GM23338 (cell line): ENCODE measurements around the gene NPPC. TPM values are rescaled to one million over a fixed set of nuclear protein-coding genes. Genes with fewer than 3 reads are reported as not detected.
A peak's percentile ranks its signal among the peaks of the same experiment; 100 is the strongest.

Experiments used
- ATAC-seq: fragments of 200-7000 bp; cut with Tn5 transposase; 3 replicates; pipeline ENCODE4 v1.9.1; 2020
- DNase-seq: peaks from one replicate; pipeline ENCODE4 v3.0.0-alpha.2; 2015; ENCODE audit warnings: low spot score
- H2AFZ ChIP-seq: fragments of 200-600 bp; sonication (generic); 2 replicates; pipeline ENCODE4 v1.8.0; 2016; ENCODE audit warnings: antibody characterized with exemption, mild to moderate bottlenecking, moderate library complexity
- H3F3A ChIP-seq: fragments of 200-600 bp; sonication (generic); replicated peaks from 2 replicates; pipeline ENCODE4 v1.8.0; 2017; ENCODE audit warnings: antibody characterized with exemption, mixed run types, low read depth
- H3K27ac ChIP-seq: fragments of 200-600 bp; sonication (generic); 2 replicates; pipeline ENCODE4 v1.6.1; 2016; ENCODE audit warnings: low read depth
- H3K27me3 ChIP-seq: fragments of 200-600 bp; sonication (generic); 2 replicates; pipeline ENCODE4 v1.8.0; 2016; ENCODE audit warnings: mild to moderate bottlenecking, mixed run types, moderate library complexity; ENCODE audit not compliant: insufficient read depth
- H3K36me3 ChIP-seq: fragments of 200-600 bp; sonication (generic); 2 replicates; pipeline ENCODE4 v1.8.0; 2016; ENCODE audit warnings: mild to moderate bottlenecking; ENCODE audit not compliant: insufficient read depth
- H3K4me1 ChIP-seq: fragments of 200-600 bp; sonication (generic); 2 replicates; pipeline ENCODE4 v1.8.0; 2016; ENCODE audit warnings: mild to moderate bottlenecking, moderate library complexity; ENCODE audit not compliant: insufficient read depth
- H3K4me2 ChIP-seq: fragments of 200-600 bp; sonication (generic); 2 replicates; pipeline ENCODE4 v1.7.1; 2017; ENCODE audit warnings: mixed run types
- H3K4me3 ChIP-seq: fragments of 200-600 bp; sonication (generic); 2 replicates; pipeline ENCODE4 v1.6.1; 2016; ENCODE audit warnings: mixed run types
- H3K79me2 ChIP-seq: fragments of 200-600 bp; sonication (generic); replicated peaks from 2 replicates; pipeline ENCODE4 v1.8.0; 2017; ENCODE audit warnings: mild to moderate bottlenecking; ENCODE audit not compliant: insufficient read depth
- H3K9me2 ChIP-seq: fragments of 200-600 bp; sonication (generic); 2 replicates; pipeline ENCODE4 v1.8.0; 2017; ENCODE audit not compliant: insufficient read depth
- H4K20me1 ChIP-seq: fragments of 200-600 bp; sonication (generic); replicated peaks from 2 replicates; pipeline ENCODE4 v1.8.0; 2017; ENCODE audit warnings: mild to moderate bottlenecking; ENCODE audit not compliant: insufficient read depth
- H3K27ac Mint-ChIP-seq: 2 replicates; pipeline ENCODE4 v1.8.0; 2020; ENCODE audit warnings: inconsistent platforms, mild to moderate bottlenecking, moderate library complexity, mixed read lengths
- H3K27me3 Mint-ChIP-seq: 3 replicates; pipeline ENCODE4 v1.8.0; 2022; ENCODE audit warnings: low read depth, mild to moderate bottlenecking, moderate library complexity, mixed read lengths, inconsistent platforms; ENCODE audit not compliant: insufficient read depth, poor library complexity
- H3K36me3 Mint-ChIP-seq: 3 replicates; pipeline ENCODE4 v1.8.0; 2021; ENCODE audit warnings: low read depth, mild to moderate bottlenecking, inconsistent platforms, moderate library complexity, mixed read lengths
- H3K4me1 Mint-ChIP-seq: 3 replicates; pipeline ENCODE4 v1.8.0; 2020; ENCODE audit warnings: mild to moderate bottlenecking, inconsistent platforms, mixed read lengths
- H3K4me3 Mint-ChIP-seq: 3 replicates; pipeline ENCODE4 v1.8.0; 2021; ENCODE audit warnings: moderate library complexity, mild to moderate bottlenecking, inconsistent platforms, mixed read lengths
- H3K9me3 Mint-ChIP-seq: 3 replicates; pipeline ENCODE4 v1.8.0; 2020; ENCODE audit warnings: moderate library complexity, mild to moderate bottlenecking, inconsistent platforms, mixed read lengths
- CREB1 ChIP-seq: fragments of 250-450 bp; sonication (Bioruptor Pico); IDR thresholded peaks from 2 replicates; pipeline ENCODE4 v1.5.0; 2020; ENCODE audit warnings: low read depth, mild to moderate bottlenecking, moderate library complexity
- CTCF ChIP-seq, 2 experiments: fragments of 200-600 bp in 1 of 2; sonication (generic) in 1 of 2; conservative IDR thresholded peaks; 2 replicates each; pipeline versions ENCODE4 v1.5.1 to v1.6.1; 2016 to 2017; ENCODE audit warnings: antibody characterized with exemption in 2 of 2, low read depth in 2 of 2, mild to moderate bottlenecking in 2 of 2, moderate library complexity in 1 of 2
- ETS1 ChIP-seq: IDR thresholded peaks from 2 replicates; pipeline ENCODE4 v1.6.1; 2016; ENCODE audit warnings: antibody characterized with exemption
- EZH2 ChIP-seq: fragments of 200-600 bp; sonication (generic); IDR thresholded peaks from one replicate; pipeline ENCODE4 v1.8.0; 2017; ENCODE audit warnings: antibody characterized with exemption, mild to moderate bottlenecking, low read depth; ENCODE audit not compliant: unreplicated experiment
- NANOG ChIP-seq: IDR thresholded peaks from 2 replicates; pipeline ENCODE4 v1.6.1; 2016; ENCODE audit warnings: antibody characterized with exemption, borderline replicate concordance
- POLR2AphosphoS5 ChIP-seq: IDR thresholded peaks from 2 replicates; pipeline ENCODE4 v1.6.1; 2016; ENCODE audit warnings: antibody characterized with exemption, low read depth
- REST ChIP-seq: IDR thresholded peaks from one replicate; pipeline ENCODE4 v1.6.1; 2018; ENCODE audit warnings: antibody characterized with exemption; ENCODE audit not compliant: unreplicated experiment
- ZNF331 ChIP-seq: fragments of 250-450 bp; sonication (Bioruptor Pico); IDR thresholded peaks from 2 replicates; pipeline ENCODE4 v1.5.0; 2020; ENCODE audit warnings: low read depth, mild to moderate bottlenecking, moderate library complexity
- ZNF462 ChIP-seq: fragments of 250-450 bp; sonication (Bioruptor Pico); IDR thresholded peaks from 2 replicates; pipeline ENCODE4 v1.5.0; 2020; ENCODE audit warnings: mild to moderate bottlenecking, moderate library complexity
- polyA plus RNA-seq: library from polyadenylated mRNA; unstranded; fragments of >200 nt; fragmentation: Nextera tagmentation; extraction: Ambion mirVana; gene quantifications from 2 replicates; pipeline ENCODE4 v1.2.1, GENCODE V29; 2016
- total RNA-seq: library from RNA; depleted of rRNA; stranded (reverse); fragments of >200 nt; shearing (Covaris generic); gene quantifications from 2 replicates; pipeline ENCODE4 v1.2.3, GENCODE V29; 2014

Gene NPPC
- total and polyA plus RNA-seq, 2 experiments from 2014 or later = 2.2 to 6.3 TPM

- Mint-ChIP-seq H3K4me3 (no peak overlapping the region), H3K27me3 (peaks cover 10% of the 10 kb centered on the region), H3K9me3 (no peaks in the 10 kb centered on the region), H3K36me3 (no peaks in the 10 kb centered on the region), H3K27ac (no peak overlapping the region), H3K4me1 (no peaks in the 10 kb centered on the region)
- peaks cover 4% of the 10 kb centered on the region; the same call in 1 of the 2 replicates for H3K9me2 ChIP-seq
- H3K4me1 ChIP-seq = no peaks in the 10 kb centered on the region
- no peak overlapping the region for H3K27ac ChIP-seq
- no peaks in the 10 kb centered on the region for H3F3A ChIP-seq
- no peaks in the 10 kb centered on the region for H3K36me3 ChIP-seq
- H3K4me2 ChIP-seq = no peak overlapping the region
- no peaks in the 10 kb centered on the region for H3K79me2 ChIP-seq
- no peaks in the 10 kb centered on the region for H4K20me1 ChIP-seq
- H3K4me3 ChIP-seq = no peak overlapping the region
- TF ChIP-seq REST = no peak
- TF ChIP-seq CTCF (conservative IDR thresholded peaks at IDR 0.05; ENCODE audit: low read depth in 2 of 2) = no peak
- no peak for TF ChIP-seq ETS1
- TF ChIP-seq ZNF331 (CRISPR knock-in tag) = no peak
- no peak for TF ChIP-seq ZNF462 (CRISPR knock-in tag)
- TF ChIP-seq POLR2AphosphoS5 = no peak
- TF ChIP-seq EZH2 = no peak
- TF ChIP-seq CREB1 (CRISPR knock-in tag) = no peak
- TF ChIP-seq NANOG = no peak
- DNase-seq (no peak), ATAC-seq (no peak)
- peak overlapping the region; percentile 23; the same call in 1 of the 2 replicates for H2AFZ ChIP-seq
- H3K27me3 ChIP-seq = no peaks in the 10 kb centered on the region
Measured at GRCh38 chr2:231935207-231935524, 9.0 kb upstream of the NPPC start.
